GM12865 (cell line): Measurements from ENCODE around the gene MIEF1.

Source experiments
- DNase-seq: peaks from one replicate; pipeline ENCODE4 v3.0.0; 2010; ENCODE audit warnings: low read depth
- H3K4me3 ChIP-seq: 2 replicates; pipeline ENCODE4 v1.5.1; 2011; ENCODE audit warnings: mild to moderate bottlenecking, low read depth, low read length, control low read depth
- TF ChIP-seq, protein P1 (sequence below): IDR thresholded peaks from 2 replicates; pipeline ENCODE4 v1.5.1; 2011; ENCODE audit warnings: low read length, control low read depth, low read depth, inconsistent platforms; ENCODE audit not compliant: insufficient read depth; ENCODE audit errors: missing control alignments

Gene MIEF1

DNA sequence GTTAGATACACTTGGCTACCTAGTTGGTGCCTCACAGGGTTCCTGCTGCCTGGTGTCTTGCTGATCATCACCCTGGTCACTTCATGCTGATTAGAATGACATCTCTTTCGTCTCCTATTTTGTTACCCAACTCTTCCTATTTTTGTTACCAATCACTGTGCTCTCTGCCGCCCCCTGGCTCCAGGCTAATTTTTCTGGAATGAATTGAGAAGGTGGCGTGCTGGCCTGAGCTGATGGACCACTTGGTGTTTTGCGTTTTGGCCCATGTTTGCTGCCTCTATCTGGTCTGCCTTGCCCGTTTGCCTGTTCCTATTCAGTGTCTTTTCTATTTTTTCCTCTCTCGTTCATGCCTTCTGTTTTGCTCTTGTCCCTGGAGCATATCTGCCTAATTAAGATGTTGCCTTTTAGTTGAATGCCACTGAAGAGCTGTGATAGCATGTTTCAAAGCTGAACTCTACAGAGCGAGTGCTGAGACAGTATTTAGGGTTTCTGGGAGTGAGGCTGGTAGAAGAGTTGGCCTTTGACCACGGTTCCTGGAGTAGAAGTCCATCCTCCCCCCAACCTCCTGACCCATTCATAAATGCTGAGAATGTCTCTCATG lies 12.4 kb downstream of the MIEF1 start:
- peak; percentile 41 for DNase-seq
- H3K4me3 ChIP-seq: no peak overlapping the region

GRCh38 chr22:39515266-39516050 lies 13.4 kb downstream of the MIEF1 start:
- no peak for DNase-seq
- H3K4me3 ChIP-seq: no peak overlapping the region
- TF ChIP-seq, protein P1, sequence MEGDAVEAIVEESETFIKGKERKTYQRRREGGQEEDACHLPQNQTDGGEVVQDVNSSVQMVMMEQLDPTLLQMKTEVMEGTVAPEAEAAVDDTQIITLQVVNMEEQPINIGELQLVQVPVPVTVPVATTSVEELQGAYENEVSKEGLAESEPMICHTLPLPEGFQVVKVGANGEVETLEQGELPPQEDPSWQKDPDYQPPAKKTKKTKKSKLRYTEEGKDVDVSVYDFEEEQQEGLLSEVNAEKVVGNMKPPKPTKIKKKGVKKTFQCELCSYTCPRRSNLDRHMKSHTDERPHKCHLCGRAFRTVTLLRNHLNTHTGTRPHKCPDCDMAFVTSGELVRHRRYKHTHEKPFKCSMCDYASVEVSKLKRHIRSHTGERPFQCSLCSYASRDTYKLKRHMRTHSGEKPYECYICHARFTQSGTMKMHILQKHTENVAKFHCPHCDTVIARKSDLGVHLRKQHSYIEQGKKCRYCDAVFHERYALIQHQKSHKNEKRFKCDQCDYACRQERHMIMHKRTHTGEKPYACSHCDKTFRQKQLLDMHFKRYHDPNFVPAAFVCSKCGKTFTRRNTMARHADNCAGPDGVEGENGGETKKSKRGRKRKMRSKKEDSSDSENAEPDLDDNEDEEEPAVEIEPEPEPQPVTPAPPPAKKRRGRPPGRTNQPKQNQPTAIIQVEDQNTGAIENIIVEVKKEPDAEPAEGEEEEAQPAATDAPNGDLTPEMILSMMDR: no peak

More for the DNA sequence above, 12.4 kb downstream of the MIEF1 start:
- TF ChIP-seq, protein P1: peak; percentile 65

- TF ChIP-seq, protein P1: no peak
- H3K4me3 ChIP-seq: no peak overlapping the region
- no peak for DNase-seq
Observed at GRCh38 chr22:39517470-39517869, 15.4 kb downstream of the MIEF1 start.

- TF ChIP-seq, protein P1: no peak
- DNase-seq: no peak
- no peak overlapping the region; the same call in 1 of the 2 replicates for H3K4me3 ChIP-seq
Observed at GRCh38 chr22:39518144-39518786, 16.2 kb downstream of the MIEF1 start.

GRCh38 chr22:39518996-39519680 lies 17.0 kb downstream of the MIEF1 start:
- peak overlapping the region; percentile 91 for H3K4me3 ChIP-seq
- peak; percentile 52 for DNase-seq
- TF ChIP-seq, protein P1: no peak

DNA sequence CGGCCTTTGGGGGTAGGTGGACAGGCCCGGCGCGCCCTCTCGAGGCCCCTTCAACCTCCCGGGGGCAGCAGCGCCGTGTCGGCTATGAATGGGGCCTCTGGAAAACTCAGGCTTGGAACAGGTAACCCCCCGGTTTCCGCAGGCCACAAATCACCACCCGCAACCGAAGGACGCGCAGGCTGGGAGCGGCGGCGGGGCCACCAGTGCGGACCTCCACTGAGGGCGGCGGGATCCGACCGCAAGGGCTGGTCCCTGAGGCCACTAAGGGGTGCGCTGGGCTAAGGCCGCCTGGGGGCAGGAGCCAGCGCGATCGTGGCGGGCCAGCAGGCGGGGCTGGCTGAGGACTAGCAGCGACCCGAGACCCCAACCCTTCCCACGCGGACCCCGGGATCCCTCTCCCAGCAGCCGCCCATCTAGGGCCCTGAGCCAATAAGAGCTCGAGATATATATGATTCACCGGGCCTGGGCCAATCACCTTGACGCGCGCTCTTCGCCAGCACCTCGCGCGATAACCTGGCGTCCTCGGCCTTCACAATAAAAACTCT lies 17.7 kb downstream of the MIEF1 start:
- TF ChIP-seq, protein P1: peak; percentile 22
- peak; percentile 100 for DNase-seq
- H3K4me3 ChIP-seq: peak overlapping the region; percentile 91
